SK-N-SH (cell line): ENCODE measurements around the gene APP. TPM values are rescaled to one million over a fixed set of nuclear protein-coding genes. Genes with fewer than 3 reads are reported as not detected.

Experiments used
- CTCF ChIA-PET: fragments of 300-600, 350-600 bp; formaldehyde crosslinking; extraction: SDS; loops from one replicate; lab custom pipeline; 2021; lab: Yijun Ruan, JAX
- POLR2A ChIA-PET: fragments of 350-600 bp; sonication (Branson Sonifier 250); formaldehyde crosslinking; extraction: SDS; loops from one replicate; lab custom pipeline; 2020; ENCODE audit warnings: antibody characterized with exemption, inconsistent platforms; lab: Yijun Ruan, JAX
- DNase-seq: peaks from one replicate; pipeline ENCODE4 v3.0.0; 2012
- H2AFZ ChIP-seq: fragments of 200-600 bp; sonication (generic); 2 replicates; pipeline ENCODE4 v1.8.1; 2016; ENCODE audit warnings: antibody characterized with exemption, mild to moderate bottlenecking, low read depth
- H3F3A ChIP-seq: fragments of 200-600 bp; sonication (generic); replicated peaks from 2 replicates; pipeline ENCODE3; 2016; ENCODE audit warnings: antibody characterized with exemption, mild to moderate bottlenecking; ENCODE audit not compliant: insufficient read depth
- H3K27ac ChIP-seq, 2 experiments: fragments of 200-500 bp in 1 of 2; fragments of 200-600 bp in 1 of 2; sonication (Bioruptor generic) in 1 of 2; sonication (generic), shearing (Covaris generic) in 1 of 2; 2 replicates each; pipeline versions ENCODE4 v1.5.1 to v1.6.1; 2014 to 2016; ENCODE audit warnings: low read depth in 2 of 2, inconsistent platforms in 1 of 2, low read length in 1 of 2, mild to moderate bottlenecking in 1 of 2, mixed read lengths in 1 of 2
- H3K27me3 ChIP-seq: fragments of 200-600 bp; sonication (generic), shearing (Covaris generic); 2 replicates; pipeline ENCODE4 v1.6.1; 2016; ENCODE audit warnings: mixed run types; ENCODE audit not compliant: insufficient read depth
- H3K36me3 ChIP-seq, 2 experiments: fragments of 200-500 bp in 1 of 2; fragments of 200-600 bp in 1 of 2; sonication (Bioruptor generic) in 1 of 2; sonication (generic) in 1 of 2; replicated peaks in 1 of 2; 2 replicates each; pipeline versions ENCODE3 to v1.5.1; 2014 to 2016; ENCODE audit warnings: low read length in 1 of 2, mild to moderate bottlenecking in 1 of 2; ENCODE audit not compliant: insufficient read depth in 2 of 2, control insufficient read depth in 1 of 2
- H3K4me1 ChIP-seq, 2 experiments: fragments of 200-500 bp in 1 of 2; fragments of 200-600 bp in 1 of 2; sonication (Bioruptor generic) in 1 of 2; sonication (generic), shearing (Covaris generic) in 1 of 2; 2 replicates each; pipeline versions ENCODE4 v1.5.1 to v1.6.1; 2014 to 2016; ENCODE audit warnings: low read depth in 1 of 2, low read length in 1 of 2, mixed run types in 1 of 2; ENCODE audit not compliant: insufficient read depth in 2 of 2, control insufficient read depth in 1 of 2
- H3K4me2 ChIP-seq: fragments of 200-600 bp; sonication (generic), shearing (Covaris generic); 2 replicates; pipeline ENCODE4 v1.6.1; 2017; ENCODE audit warnings: mixed run types
- H3K4me3 ChIP-seq, 2 experiments: fragments of 200-500 bp in 1 of 2; fragments of 200-600 bp in 1 of 2; sonication (Bioruptor generic) in 1 of 2; sonication (generic), shearing (Covaris generic) in 1 of 2; 2 replicates each; pipeline versions ENCODE4 v1.5.1 to v1.8.1; 2014 to 2016; ENCODE audit warnings: low read depth in 2 of 2, inconsistent platforms in 1 of 2, low read length in 1 of 2, mild to moderate bottlenecking in 1 of 2, mixed read lengths in 1 of 2, moderate library complexity in 1 of 2
- H3K79me2 ChIP-seq: fragments of 200-600 bp; sonication (generic); 2 replicates; pipeline ENCODE4 v1.8.1; 2017; ENCODE audit warnings: mild to moderate bottlenecking; ENCODE audit not compliant: insufficient read depth
- H3K9ac ChIP-seq: fragments of 200-600 bp; sonication (generic); 2 replicates; pipeline ENCODE4 v1.6.1; 2017; ENCODE audit warnings: mixed run types
- H3K9me2 ChIP-seq: fragments of 200-600 bp; sonication (generic); 2 replicates; pipeline ENCODE4 v1.6.1; 2017; ENCODE audit warnings: mixed run types
- H3K9me3 ChIP-seq: fragments of 200-600 bp; sonication (generic); 2 replicates; pipeline ENCODE4 v1.6.1; 2017; ENCODE audit warnings: mixed run types, mild to moderate bottlenecking, moderate library complexity
- H4K20me1 ChIP-seq: fragments of 200-600 bp; sonication (generic); 2 replicates; pipeline ENCODE4 v1.6.1; 2017; ENCODE audit warnings: mild to moderate bottlenecking, mixed run types; ENCODE audit not compliant: insufficient read depth
- CHD2 ChIP-seq: fragments of 150-350 bp; IDR thresholded peaks from 2 replicates; pipeline ENCODE4 v1.6.1; 2018; ENCODE audit warnings: low read length; ENCODE audit not compliant: partially characterized antibody
- EZH2phosphoT487 ChIP-seq: fragments of 200-600 bp; sonication (generic); IDR thresholded peaks from 2 replicates; pipeline ENCODE4 v1.6.1; 2017; ENCODE audit warnings: low read depth, mixed run types, mild to moderate bottlenecking, antibody characterized with exemption, moderate library complexity, borderline replicate concordance
- IRF3 ChIP-seq: fragments of 150-350 bp; IDR thresholded peaks from 2 replicates; pipeline ENCODE4 v1.6.1; 2016; ENCODE audit warnings: mild to moderate bottlenecking, low read depth, low read length
- MAX ChIP-seq: IDR thresholded peaks from 2 replicates; pipeline ENCODE4 v1.4.0; 2012; ENCODE audit warnings: low read depth
- MEF2A ChIP-seq: IDR thresholded peaks from 2 replicates; pipeline ENCODE4 v1.4.0; 2012; ENCODE audit warnings: low read depth, borderline replicate concordance
- NFIC ChIP-seq: IDR thresholded peaks from 2 replicates; pipeline ENCODE4 v1.4.0; 2012; ENCODE audit warnings: borderline replicate concordance
- RAD21 ChIP-seq: IDR thresholded peaks from 2 replicates; pipeline ENCODE4 v1.6.1; 2012; ENCODE audit warnings: mild to moderate bottlenecking, low read length
- RCOR1 ChIP-seq: fragments of 150-350 bp; IDR thresholded peaks from 2 replicates; pipeline ENCODE4 v1.6.1; 2017; ENCODE audit warnings: antibody characterized with exemption, low read length
- RFX5 ChIP-seq: IDR thresholded peaks from 2 replicates; pipeline ENCODE4 v1.6.1; 2012; ENCODE audit warnings: mild to moderate bottlenecking, improper control_type of control experiment, low read length
- RXRA ChIP-seq: IDR thresholded peaks from 2 replicates; pipeline ENCODE4 v1.4.0; 2012; ENCODE audit warnings: low read depth, mild to moderate bottlenecking, borderline replicate concordance
- SMC3 ChIP-seq: IDR thresholded peaks from 2 replicates; pipeline ENCODE4 v1.6.1; 2012; ENCODE audit warnings: low read depth, low read length, improper control_type of control experiment
- TAF1 ChIP-seq: IDR thresholded peaks from 2 replicates; pipeline ENCODE4 v1.6.1; 2012; ENCODE audit warnings: low read depth, mild to moderate bottlenecking, low read length, moderate library complexity, borderline replicate concordance
- TEAD4 ChIP-seq: IDR thresholded peaks from 2 replicates; pipeline ENCODE4 v1.4.0; 2012; ENCODE audit warnings: mild to moderate bottlenecking, borderline replicate concordance; ENCODE audit not compliant: insufficient read depth
- YY1 ChIP-seq: IDR thresholded peaks from 2 replicates; pipeline ENCODE4 v1.4.0; 2012; ENCODE audit warnings: low read depth, mild to moderate bottlenecking
- WGBS: methylation state at CpG from one replicate; pipeline ENCODE4 v1.1.6; 2017; ENCODE audit warnings: low lambda C conversion rate; 5-methylcytosine and 5-hydroxymethylcytosine counted together
- polyA plus RNA-seq, 3 experiments: library from polyadenylated mRNA; depleted of rRNA; stranded (reverse); fragments of >200 nt; gene quantifications; 2 replicates each; pipeline ENCODE4 v1.2.3, GENCODE V29; 2012
- TF ChIP-seq, protein P1 (sequence below): IDR thresholded peaks from 2 replicates; pipeline ENCODE4 v1.6.1; 2012; ENCODE audit warnings: mild to moderate bottlenecking, low read depth, low read length, moderate library complexity
- TF ChIP-seq, protein P2 (sequence below): IDR thresholded peaks from 2 replicates; pipeline ENCODE4 v1.4.0; 2012; ENCODE audit warnings: low read depth, borderline replicate concordance
- TF ChIP-seq, protein P3 (sequence below): fragments of 200-600 bp; sonication (generic); IDR thresholded peaks from 2 replicates; pipeline ENCODE4 v1.6.1; 2017; ENCODE audit warnings: antibody characterized with exemption, mild to moderate bottlenecking, moderate library complexity
- TF ChIP-seq, protein P4 (sequence below): IDR thresholded peaks from 2 replicates; pipeline ENCODE4; 2012

APP gene
- polyA plus RNA-seq, 1 of the 3 experiments (the other 2 are of a cell fraction): 780 TPM

DNA sequence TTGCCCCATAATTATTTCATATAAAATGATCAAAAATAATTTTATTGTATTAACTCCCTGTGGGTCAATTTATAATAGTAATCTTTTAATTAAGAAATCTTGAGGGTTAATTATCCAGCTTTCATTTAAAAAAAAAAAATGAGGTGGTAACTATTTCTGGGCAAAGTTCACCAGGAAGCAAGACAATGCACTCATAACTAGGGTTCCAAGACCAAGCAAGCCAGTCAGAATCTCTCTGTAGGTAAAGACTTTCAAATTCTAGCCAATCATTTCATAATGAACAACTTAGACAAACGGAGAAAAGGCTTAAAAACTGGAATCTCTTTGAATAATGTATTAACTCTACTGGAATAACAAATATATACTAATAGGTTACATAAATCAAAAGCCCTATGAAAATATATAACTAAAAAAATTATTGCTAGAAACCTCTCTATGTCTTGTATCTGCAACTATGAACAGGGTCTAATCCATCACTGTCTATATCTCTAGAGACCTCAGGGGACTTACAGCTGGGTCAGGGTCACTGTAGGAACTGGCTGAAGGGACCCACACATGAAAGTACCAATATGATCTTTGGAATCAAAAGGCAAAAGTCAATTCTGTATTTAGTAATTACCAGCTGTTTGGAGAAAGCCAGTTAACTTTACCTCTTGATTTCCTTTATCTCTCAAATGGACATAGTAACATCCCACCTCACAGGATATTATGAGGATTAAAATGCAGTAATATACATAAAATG lies 43.3 kb downstream of the APP start:
- peaks cover 32 to 44% of the 10 kb centered on the region in 2 experiments; a peak in 3 of 4 replicates for H3K4me1 ChIP-seq
- 93% methylated on average over 1 of the region's 1 CpG for WGBS
- H3K79me2 ChIP-seq: peaks cover 65% of the 10 kb centered on the region
- peaks cover 15% of the 10 kb centered on the region for H4K20me1 ChIP-seq
- H3K27ac ChIP-seq: no peak overlapping the region; a peak in 1 of 4 replicates
- no peak for DNase-seq
- H3K9ac ChIP-seq: no peak overlapping the region
- ChIA-PET CTCF (interaction anchor here (0.9 to 1.3 kb wide), 3 partner anchors 22 to 44 kb away, joined by 3 read pairs; no protein-coding TSS in a partner anchor), POLR2A (no interaction called here)
- no peak overlapping the region for H3K4me3 ChIP-seq
- peaks cover 2 to 3% of the 10 kb centered on the region in 2 experiments for H3K36me3 ChIP-seq
- H3K9me2 ChIP-seq: no peaks in the 10 kb centered on the region
- H3F3A ChIP-seq: no peaks in the 10 kb centered on the region
- no peak overlapping the region for H2AFZ ChIP-seq
- no peak for TF ChIP-seq TAF1
- TF ChIP-seq, protein P1, sequence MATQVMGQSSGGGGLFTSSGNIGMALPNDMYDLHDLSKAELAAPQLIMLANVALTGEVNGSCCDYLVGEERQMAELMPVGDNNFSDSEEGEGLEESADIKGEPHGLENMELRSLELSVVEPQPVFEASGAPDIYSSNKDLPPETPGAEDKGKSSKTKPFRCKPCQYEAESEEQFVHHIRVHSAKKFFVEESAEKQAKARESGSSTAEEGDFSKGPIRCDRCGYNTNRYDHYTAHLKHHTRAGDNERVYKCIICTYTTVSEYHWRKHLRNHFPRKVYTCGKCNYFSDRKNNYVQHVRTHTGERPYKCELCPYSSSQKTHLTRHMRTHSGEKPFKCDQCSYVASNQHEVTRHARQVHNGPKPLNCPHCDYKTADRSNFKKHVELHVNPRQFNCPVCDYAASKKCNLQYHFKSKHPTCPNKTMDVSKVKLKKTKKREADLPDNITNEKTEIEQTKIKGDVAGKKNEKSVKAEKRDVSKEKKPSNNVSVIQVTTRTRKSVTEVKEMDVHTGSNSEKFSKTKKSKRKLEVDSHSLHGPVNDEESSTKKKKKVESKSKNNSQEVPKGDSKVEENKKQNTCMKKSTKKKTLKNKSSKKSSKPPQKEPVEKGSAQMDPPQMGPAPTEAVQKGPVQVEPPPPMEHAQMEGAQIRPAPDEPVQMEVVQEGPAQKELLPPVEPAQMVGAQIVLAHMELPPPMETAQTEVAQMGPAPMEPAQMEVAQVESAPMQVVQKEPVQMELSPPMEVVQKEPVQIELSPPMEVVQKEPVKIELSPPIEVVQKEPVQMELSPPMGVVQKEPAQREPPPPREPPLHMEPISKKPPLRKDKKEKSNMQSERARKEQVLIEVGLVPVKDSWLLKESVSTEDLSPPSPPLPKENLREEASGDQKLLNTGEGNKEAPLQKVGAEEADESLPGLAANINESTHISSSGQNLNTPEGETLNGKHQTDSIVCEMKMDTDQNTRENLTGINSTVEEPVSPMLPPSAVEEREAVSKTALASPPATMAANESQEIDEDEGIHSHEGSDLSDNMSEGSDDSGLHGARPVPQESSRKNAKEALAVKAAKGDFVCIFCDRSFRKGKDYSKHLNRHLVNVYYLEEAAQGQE: no peak
- TF ChIP-seq, protein P2, sequence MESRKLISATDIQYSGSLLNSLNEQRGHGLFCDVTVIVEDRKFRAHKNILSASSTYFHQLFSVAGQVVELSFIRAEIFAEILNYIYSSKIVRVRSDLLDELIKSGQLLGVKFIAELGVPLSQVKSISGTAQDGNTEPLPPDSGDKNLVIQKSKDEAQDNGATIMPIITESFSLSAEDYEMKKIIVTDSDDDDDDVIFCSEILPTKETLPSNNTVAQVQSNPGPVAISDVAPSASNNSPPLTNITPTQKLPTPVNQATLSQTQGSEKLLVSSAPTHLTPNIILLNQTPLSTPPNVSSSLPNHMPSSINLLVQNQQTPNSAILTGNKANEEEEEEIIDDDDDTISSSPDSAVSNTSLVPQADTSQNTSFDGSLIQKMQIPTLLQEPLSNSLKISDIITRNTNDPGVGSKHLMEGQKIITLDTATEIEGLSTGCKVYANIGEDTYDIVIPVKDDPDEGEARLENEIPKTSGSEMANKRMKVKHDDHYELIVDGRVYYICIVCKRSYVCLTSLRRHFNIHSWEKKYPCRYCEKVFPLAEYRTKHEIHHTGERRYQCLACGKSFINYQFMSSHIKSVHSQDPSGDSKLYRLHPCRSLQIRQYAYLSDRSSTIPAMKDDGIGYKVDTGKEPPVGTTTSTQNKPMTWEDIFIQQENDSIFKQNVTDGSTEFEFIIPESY: no peak
- TF ChIP-seq MEF2A: no peak
- no peak for TF ChIP-seq EZH2phosphoT487
- TF ChIP-seq, protein P3, sequence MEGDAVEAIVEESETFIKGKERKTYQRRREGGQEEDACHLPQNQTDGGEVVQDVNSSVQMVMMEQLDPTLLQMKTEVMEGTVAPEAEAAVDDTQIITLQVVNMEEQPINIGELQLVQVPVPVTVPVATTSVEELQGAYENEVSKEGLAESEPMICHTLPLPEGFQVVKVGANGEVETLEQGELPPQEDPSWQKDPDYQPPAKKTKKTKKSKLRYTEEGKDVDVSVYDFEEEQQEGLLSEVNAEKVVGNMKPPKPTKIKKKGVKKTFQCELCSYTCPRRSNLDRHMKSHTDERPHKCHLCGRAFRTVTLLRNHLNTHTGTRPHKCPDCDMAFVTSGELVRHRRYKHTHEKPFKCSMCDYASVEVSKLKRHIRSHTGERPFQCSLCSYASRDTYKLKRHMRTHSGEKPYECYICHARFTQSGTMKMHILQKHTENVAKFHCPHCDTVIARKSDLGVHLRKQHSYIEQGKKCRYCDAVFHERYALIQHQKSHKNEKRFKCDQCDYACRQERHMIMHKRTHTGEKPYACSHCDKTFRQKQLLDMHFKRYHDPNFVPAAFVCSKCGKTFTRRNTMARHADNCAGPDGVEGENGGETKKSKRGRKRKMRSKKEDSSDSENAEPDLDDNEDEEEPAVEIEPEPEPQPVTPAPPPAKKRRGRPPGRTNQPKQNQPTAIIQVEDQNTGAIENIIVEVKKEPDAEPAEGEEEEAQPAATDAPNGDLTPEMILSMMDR: no peak
- no peak for TF ChIP-seq RCOR1
- no peak for TF ChIP-seq RXRA
- no peak for TF ChIP-seq NFIC
- no peak for TF ChIP-seq TEAD4
- no peak for TF ChIP-seq CHD2
- no peak for TF ChIP-seq IRF3
- TF ChIP-seq YY1: no peak
- no peak for TF ChIP-seq SMC3
- TF ChIP-seq RAD21: no peak
- TF ChIP-seq, protein P4, sequence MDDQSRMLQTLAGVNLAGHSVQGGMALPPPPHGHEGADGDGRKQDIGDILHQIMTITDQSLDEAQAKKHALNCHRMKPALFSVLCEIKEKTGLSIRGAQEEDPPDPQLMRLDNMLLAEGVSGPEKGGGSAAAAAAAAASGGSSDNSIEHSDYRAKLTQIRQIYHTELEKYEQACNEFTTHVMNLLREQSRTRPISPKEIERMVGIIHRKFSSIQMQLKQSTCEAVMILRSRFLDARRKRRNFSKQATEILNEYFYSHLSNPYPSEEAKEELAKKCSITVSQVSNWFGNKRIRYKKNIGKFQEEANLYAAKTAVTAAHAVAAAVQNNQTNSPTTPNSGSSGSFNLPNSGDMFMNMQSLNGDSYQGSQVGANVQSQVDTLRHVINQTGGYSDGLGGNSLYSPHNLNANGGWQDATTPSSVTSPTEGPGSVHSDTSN: no peak
- no peak for TF ChIP-seq RFX5
- no peak for TF ChIP-seq MAX
- no peaks in the 10 kb centered on the region for H3K9me3 ChIP-seq
- no peaks in the 10 kb centered on the region for H3K27me3 ChIP-seq
- no peak overlapping the region for H3K4me2 ChIP-seq
